OCI-LY1 (cell line): ENCODE results near the gene KLHL5.
"Not testable (repeated sequence)": the region's sequence is repeated elsewhere in the genome, so short reads cannot be mapped to it uniquely, and the experiment has no call there.

ENCODE experiments used
- EZH2 ChIP-seq: fragments of 200-600 bp; sonication (generic), shearing (Covaris generic); IDR thresholded peaks from 2 replicates; pipeline ENCODE4 v1.8.0; 2017; ENCODE audit warnings: borderline replicate concordance, mixed run types, mild to moderate bottlenecking, antibody characterized with exemption, low read length, moderate library complexity, mixed read lengths
- TF ChIP-seq, protein P1 (sequence below): fragments of 200-600 bp; sonication (generic), shearing (Covaris generic); IDR thresholded peaks from 2 replicates; pipeline ENCODE4 v1.5.1; 2017; ENCODE audit warnings: mild to moderate bottlenecking, antibody characterized with exemption, low read length, moderate library complexity, mixed read lengths

- TF ChIP-seq, protein P1, sequence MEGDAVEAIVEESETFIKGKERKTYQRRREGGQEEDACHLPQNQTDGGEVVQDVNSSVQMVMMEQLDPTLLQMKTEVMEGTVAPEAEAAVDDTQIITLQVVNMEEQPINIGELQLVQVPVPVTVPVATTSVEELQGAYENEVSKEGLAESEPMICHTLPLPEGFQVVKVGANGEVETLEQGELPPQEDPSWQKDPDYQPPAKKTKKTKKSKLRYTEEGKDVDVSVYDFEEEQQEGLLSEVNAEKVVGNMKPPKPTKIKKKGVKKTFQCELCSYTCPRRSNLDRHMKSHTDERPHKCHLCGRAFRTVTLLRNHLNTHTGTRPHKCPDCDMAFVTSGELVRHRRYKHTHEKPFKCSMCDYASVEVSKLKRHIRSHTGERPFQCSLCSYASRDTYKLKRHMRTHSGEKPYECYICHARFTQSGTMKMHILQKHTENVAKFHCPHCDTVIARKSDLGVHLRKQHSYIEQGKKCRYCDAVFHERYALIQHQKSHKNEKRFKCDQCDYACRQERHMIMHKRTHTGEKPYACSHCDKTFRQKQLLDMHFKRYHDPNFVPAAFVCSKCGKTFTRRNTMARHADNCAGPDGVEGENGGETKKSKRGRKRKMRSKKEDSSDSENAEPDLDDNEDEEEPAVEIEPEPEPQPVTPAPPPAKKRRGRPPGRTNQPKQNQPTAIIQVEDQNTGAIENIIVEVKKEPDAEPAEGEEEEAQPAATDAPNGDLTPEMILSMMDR, result not testable (repeated sequence)
- TF ChIP-seq EZH2, result not testable (repeated sequence)
Measured at GRCh38 chr4:39031590-39032020, 30.4 kb upstream of the KLHL5 start.
